Inflammatory macrophage (primary cell): Measurements from ENCODE around the gene AHCY.
"Not testable (repeated sequence)": the region's sequence is repeated elsewhere in the genome, so short reads cannot be mapped to it uniquely, and the experiment has no call there.

ENCODE experiments used
- DNase-seq, 2 donors: peaks; one replicate each; pipeline ENCODE4 v3.0.0-alpha.2; 2020 to 2022

The AHCY gene

DNA sequence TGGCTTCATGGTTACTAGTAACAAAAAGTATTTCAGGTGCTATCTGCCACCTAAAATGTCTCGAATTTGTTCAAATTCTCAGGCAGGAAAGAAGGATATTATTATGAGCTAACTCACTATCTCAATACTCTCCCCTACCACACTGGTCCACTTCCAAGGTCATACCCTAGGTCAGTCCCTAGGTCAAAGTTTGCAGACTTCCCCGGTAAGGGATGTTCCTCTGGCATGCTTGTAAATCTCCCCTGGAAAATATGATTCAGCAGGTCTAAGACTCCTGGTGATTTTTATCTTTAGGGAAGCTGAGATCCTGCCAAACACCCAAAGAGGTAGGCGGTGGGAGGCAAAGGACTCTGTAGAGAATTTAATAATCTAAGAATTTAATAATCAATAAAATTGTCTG lies 6.7 kb downstream of the AHCY start:
- no peak for DNase-seq

DNA sequence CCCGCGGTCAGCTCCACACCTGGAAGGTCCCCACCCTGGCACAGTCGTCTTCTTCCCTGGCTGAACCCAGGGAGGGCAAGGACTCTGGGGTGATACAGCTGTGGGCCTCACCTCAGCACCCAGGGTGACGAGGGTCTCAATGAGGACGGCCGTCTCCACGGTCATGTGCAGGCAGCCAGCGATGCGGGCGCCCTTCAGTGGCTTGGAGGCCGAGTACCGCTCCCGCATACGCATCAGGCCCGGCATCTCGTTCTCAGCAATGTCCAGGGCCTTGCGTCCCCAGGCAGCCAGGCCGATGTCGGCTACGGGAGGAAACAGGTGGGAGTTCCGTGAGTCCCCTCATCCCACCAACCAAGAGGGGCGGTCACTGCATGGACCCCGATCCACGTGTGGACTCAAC lies 7.9 kb downstream of the AHCY start:
- DNase-seq, result no peak

- DNase-seq, result no peak
Observed at GRCh38 chr20:34294563-34294962, 8.6 kb downstream of the AHCY start.

DNA sequence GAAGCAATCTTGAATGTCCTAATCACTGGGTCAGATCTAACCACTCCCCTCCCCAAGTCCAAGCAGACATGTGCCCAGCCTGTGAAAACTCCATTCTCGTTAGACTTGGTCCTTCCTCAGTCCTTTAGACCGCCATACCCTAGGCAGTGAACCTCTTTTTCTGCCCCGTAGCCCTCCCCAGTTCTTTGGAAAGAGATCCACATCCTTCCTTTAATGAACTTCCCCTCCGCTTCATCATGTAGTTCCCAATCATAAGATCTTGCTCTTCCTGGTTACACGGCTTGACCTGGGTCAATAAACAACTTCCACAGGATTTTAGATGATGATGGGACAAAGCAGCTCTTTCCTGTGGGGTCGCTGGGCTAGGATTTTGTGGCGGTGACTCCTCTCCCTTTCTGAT lies 9.6 kb downstream of the AHCY start:
- DNase-seq, result peak; percentile 30 to 44

GRCh38 chr20:34293119-34293518 lies 10.0 kb downstream of the AHCY start:
- DNase-seq, result no peak

- no peak for DNase-seq
Observed at GRCh38 chr20:34292496-34292895, 10.7 kb downstream of the AHCY start.

DNA sequence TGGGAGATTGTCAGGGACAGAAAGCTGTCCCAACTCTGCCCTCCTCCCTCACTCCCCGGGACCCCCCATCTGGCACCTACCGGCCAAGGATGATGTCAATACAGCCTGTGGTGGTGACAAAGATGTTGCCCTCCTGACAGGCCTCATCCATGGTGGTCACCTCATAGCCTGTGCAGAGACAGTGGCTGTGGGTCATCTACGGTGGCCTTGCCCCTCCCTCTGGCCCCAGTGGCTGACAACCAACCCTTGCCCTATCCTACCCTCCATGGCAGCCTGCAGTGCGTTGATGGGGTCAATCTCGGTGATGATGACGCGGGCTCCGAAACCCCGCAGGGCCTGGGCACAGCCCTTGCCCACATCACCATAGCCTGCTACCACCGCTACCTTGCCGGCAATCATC lies 12.7 kb downstream of the AHCY start:
- DNase-seq, result no peak

DNA sequence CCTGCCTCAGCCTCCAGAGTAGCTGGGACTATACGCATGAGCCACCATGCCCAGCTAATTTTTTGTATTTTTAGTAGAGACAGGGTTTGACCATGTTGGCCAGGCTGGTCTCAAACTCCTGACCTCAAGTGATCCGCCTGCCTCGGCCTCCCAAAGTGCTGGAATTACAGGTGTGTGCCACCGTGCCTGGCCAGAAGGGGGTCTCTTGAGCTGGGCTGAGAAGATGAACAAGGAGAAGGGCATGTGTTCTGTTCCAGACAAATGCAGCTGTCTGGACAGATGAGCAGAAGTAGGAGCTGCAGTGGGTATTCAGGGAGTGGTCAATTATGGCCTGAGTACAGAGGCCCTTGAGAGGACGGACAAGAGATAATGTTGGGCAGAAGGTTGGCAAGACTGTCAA lies 15.7 kb downstream of the AHCY start:
- not testable (repeated sequence) for DNase-seq

DNA sequence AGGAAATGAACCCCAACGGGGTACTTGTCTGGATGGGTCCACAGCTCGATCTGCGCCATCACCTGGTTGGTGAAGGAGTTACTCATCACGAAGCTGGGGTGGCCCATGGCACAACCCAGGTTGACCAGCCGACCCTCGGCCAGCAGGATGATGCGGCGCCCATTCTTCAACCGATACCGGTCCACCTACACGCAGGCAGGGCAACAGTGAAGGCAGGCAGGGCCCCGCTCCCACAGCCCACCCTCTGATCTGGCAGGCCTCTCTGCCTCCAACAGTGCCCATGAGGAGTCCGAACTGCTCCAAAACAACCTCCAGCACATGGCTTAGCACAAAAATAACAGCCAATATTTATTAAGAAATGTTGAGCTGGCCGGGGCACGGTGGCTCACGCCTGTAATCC lies 17.7 kb downstream of the AHCY start:
- no peak for DNase-seq

GRCh38 chr20:34283844-34284243 lies 19.3 kb downstream of the AHCY start:
- no peak for DNase-seq

GRCh38 chr20:34282041-34282440 lies 21.1 kb downstream of the AHCY start:
- DNase-seq, result peak; percentile 31 to 55

DNA sequence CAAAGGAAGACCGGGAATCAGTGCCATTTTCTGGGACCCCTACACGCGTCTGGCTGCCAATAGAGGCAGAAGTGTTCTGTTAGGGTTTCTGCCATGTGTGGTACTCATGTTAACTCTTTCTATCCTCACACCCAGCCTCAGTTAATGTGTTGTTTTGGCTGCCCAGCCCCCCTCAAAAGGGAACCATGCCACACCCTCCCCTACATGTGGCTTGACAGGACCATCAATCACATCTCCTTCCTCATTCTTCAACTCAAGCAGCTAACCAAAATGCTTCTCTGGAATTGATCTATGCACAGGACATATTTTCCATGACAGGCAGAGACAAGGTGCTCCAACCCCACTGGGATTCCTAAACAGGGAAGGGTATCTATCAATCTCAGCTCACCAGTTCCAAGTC lies 22.0 kb downstream of the AHCY start:
- no peak for DNase-seq

- no peak for DNase-seq
Observed at GRCh38 chr20:34274694-34275093, 28.5 kb downstream of the AHCY start.

GRCh38 chr20:34271956-34272355 lies 31.2 kb downstream of the AHCY start:
- no peak for DNase-seq

GRCh38 chr20:34269996-34270627 lies 33.0 kb downstream of the AHCY start:
- no peak for DNase-seq

DNA sequence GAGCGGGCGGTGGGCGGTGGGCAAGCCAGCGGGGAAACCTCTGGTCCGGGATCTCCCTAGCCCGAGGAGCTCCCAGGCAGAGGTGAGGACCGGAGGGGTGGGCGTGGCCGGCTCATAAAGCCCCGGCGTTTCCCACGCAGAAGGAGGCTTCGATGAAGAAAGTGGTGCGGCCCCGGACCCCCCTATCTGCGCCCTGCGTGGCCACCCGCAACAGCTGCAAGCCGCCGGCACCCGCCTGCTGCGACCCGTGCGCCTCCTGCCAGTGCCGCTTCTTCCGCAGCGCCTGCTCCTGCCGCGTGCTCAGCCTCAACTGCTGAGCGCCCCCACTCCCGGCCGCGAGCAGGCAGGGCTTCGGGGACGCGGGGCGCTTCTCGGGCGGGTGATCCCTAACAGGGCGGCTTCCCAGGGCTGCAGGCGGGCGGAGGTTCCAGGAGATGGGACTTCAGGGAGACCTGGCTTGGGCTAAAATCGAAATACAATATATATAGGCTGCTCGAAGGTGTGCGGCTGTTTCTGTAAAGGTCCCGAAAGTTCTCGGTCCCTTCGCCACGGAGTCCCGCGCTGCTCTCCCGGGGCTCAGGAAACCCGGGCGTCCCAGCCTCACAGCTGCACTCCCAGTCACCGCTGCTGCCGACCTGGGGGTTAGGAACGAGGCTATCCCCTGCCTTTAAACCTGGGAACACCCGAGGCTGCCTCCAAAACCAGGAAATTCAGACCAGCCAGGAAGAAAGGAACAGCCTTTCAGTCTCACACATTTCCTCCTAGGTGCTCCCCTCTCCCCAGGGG lies 34.1 kb downstream of the AHCY start:
- peak in 1 of 2 donors; percentile 37 for DNase-seq

DNA sequence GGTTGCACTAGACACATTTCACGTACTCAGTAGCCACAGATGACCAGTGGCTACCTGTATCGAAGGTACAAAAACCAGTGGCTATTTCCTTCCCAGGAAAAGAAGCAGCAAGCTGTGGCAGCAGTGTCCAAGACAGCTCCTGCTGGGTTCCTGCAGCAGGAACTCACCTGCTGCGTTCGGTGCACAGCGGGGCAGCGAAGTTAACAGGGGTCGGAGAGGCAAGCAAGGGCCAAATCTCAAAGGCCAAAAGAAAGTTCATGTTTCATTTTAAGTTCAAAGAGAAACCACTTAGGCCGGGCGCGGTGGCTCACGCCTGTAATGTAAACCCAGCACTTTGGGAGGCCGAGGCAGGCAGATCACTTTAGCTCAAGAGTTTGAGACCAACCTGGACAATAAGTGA lies 35.0 kb downstream of the AHCY start:
- no peak for DNase-seq

DNA sequence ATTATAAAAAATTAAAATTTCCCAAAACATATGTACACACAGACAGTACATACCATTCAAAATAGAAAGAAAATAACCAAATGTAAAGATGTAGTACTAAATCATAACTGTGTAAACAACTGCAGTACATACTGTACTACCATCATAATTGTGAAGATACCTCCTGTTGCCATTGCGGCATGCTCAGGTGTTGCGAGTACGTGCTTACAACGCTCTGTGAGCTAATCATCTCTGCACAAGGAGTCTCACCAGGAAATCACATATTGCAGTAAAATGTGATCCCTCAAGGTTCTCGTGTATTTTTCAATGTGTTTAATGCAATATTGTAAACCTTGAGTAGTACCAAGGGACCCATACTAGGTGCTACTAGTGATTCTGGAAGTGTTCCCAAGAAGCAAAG lies 39.0 kb downstream of the AHCY start:
- DNase-seq, result no peak

GRCh38 chr20:34263468-34263867 lies 39.7 kb downstream of the AHCY start:
- DNase-seq, result not testable (repeated sequence)

GRCh38 chr20:34262488-34263288 lies 40.5 kb downstream of the AHCY start:
- DNase-seq, result peak; percentile 92

- DNase-seq, result no peak
Observed at GRCh38 chr20:34260208-34260942, 42.8 kb downstream of the AHCY start.

GRCh38 chr20:34256629-34257124 lies 46.5 kb downstream of the AHCY start:
- no peak for DNase-seq

GRCh38 chr20:34254979-34255378 lies 48.2 kb downstream of the AHCY start:
- no peak for DNase-seq
